Left renal cortex interstitium (tissue), 4 donors: ENCODE results near the gene CHAC1. TPM values are rescaled to one million over a fixed set of nuclear protein-coding genes. Genes with fewer than 3 reads are reported as not detected.
"Not testable (repeated sequence)": the region's sequence is repeated elsewhere in the genome, so short reads cannot be mapped to it uniquely, and the experiment has no call there.

Source experiments
- DNase-seq, 4 donors: peaks; one replicate each; pipeline ENCODE4 v3.0.0-alpha.2; 2013; ENCODE audit warnings: low read depth in 4 of 4, low spot score in 2 of 4, missing footprints in 1 of 4
- polyA plus RNA-seq, 4 donors: library from polyadenylated mRNA; unstranded; fragments of 120-200 nt; gene quantifications; one replicate each; pipeline ENCODE4 v1.2.1, GENCODE V29; 2013; ENCODE audit not compliant: insufficient read length in 4 of 4

Gene CHAC1
- polyA plus RNA-seq, 4 donors, result 3.1 to 4.9 (median 3.8) TPM

DNA sequence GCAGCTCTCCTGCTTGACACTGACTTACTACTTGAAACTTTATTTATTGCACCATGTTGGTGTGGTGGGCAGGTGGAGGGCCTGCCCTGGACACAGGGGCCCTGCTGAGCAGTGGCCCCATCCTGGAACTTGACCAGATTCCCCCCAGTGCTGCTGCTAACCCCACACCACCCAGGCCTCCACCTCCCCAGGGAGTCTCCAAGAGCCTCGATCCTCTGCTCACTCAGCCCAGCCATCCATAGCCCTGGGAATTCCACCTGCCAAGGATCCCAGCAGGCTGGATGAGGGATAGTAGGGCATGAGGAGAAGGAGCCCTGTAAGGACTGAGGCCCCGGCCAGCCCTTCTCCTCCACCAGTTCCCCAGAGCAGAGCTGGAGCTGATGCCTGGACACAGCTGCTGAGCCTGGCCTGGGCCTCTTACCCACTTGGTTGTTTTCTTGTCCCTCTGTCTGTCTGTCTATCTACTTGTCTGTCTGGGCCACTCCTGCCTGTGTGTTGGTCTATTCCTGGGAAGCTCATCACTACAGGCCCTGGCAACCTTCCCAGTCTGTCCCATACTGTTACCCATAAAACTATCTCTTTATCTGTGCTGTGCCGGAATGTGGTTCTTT lies 2.8 kb downstream of the CHAC1 start:
- no peak for DNase-seq

DNA sequence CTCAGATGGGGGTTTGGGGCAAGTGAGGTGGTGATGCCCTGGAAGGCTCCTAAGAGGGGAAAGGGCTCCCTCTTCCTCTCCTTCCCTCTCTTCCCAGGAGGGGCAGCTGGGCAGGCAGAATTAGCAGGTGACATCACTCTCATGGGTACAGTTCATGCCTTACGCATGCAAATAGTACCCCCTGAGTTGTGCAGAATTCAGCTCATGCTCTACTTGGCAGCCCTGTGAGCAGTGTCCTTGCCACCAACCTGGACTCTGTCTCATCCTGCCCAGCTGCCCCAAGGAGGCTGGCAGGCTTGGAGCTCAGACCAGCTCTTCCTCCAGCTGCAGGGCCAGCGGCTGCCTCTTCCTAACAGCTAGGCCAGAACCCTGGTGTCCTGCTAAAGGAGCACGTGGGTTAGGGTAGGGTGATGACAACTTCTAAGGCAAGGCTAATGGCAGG lies 3.3 kb downstream of the CHAC1 start:
- DNase-seq, result no peak

DNA sequence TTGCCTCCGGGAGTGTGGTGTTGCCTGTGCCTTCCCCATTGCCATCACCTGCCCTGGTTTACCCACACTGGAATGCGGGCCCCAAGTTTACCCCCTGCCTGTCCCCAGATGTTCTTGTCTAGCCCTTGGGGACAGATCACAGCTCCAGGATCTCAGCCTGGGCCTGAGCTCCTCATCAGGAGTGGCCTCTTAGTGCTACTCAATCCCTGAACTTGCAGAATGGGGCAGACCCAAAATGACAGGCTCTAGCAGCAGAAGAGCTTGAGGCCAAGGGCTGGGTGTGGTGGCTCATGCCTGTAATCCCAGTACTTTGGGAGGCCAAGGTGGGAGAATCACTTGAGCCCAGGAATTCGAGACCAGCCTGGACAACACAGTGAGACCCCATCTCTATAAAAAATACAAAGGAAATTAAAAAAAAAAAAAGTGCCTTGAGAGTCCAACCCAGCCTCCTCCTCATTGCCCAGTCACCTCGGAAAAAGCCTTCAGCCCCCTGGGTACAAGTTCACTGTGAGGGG lies 3.8 kb downstream of the CHAC1 start:
- no peak for DNase-seq

GRCh38 chr15:40957581-40958051 lies 4.3 kb downstream of the CHAC1 start:
- no peak for DNase-seq

DNA sequence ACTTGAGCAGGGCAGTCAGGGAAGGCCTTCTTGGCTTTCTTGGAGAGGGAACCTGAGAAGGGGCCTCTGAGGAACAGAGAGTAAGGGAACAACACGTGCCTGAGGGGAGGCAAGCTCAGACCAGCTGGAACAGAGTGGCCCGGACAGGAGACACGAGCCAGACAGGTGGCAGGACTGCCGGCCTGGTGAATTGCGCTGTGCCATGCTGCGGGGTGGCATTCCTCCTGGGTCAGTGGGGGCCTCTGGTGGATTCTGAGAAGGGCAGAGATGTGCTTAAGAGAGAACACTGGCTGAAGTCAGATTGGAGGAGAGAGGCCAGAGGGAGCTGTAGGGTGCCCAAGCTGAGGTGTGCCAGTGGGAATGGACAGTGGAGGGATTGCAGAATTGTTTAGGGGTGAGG lies 4.9 kb downstream of the CHAC1 start:
- DNase-seq, result no peak

GRCh38 chr15:40958723-40959122 lies 5.5 kb downstream of the CHAC1 start:
- no peak for DNase-seq

DNA sequence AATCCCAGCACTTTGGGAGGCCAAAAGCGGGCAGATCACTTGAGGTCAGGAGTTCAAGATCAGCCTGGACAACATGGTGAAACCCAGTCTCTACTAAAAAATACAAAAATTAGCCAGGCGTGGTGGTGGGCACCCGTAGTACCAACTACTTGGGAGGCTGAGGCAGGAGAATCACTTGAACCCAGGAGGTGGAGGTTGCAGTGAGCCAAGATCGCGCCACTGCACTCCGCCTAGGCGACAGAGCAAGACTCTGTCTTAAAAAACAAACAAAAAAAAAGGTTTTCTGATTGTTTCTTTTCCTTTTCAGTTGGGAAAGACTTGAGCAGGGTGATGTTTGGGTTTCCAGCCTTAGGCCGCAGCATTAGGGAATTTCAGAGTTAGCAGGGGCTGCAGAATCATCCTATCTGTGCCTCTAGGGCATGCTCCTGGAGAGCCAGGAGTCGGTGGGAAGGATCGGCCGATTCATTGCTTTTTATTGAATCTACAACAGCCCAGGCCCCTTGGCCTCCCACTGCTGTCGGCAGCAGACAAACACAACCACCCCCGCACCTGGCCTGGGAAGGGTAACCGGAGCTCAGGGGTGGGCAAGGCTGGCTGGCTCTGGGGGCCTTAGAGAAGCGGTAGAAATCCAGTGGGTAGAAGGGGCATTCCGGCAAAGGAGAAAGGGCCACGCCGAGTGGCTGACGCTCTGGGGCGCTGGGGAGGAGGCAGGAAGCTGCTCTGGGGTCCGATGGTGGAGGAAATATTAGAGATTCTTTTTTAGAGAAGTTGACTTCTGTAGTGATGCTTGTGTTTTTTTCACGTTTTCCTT lies 6.3 kb downstream of the CHAC1 start:
- peak in 1 of 4 donors; percentile 66 for DNase-seq

DNA sequence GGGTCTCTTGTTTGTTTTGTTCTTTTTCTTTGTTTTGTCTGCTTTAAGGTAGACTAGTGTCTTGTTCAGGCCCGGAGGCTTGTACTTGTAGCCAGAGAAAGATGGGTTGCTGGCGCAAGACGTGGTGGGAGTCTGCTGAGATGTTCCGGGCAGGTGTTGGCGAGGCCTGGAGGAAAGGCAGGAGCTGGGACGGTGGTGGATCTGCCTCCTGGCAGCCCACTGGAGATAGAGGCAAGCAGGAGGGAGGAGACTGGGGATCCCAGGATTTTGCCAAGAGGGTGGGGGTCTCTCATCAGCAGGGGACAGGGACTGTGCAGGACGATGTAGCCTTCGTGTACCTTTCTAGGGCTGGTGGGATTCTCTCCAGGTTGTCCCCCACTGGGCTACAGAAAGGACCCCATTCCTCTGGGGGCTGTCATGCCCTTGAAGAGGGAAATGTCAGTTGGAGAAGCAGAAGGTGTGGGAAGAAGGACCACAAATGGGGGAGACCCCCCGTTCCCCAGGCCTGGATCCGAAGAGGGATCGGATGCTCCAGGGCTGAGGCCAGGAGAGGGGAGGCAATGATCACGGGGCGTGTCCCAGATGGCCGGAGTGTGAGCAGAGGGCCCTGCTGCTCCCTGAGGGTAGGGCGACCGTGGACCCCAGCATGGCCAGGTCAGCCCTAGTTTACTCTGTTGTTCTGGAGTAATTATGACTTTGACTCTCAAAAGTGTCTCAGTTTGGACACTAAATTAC lies 7.0 kb downstream of the CHAC1 start:
- no peak for DNase-seq

GRCh38 chr15:40960925-40961324 lies 7.7 kb downstream of the CHAC1 start:
- no peak for DNase-seq

GRCh38 chr15:40961740-40962139 lies 8.5 kb downstream of the CHAC1 start:
- DNase-seq, result not testable (repeated sequence)

DNA sequence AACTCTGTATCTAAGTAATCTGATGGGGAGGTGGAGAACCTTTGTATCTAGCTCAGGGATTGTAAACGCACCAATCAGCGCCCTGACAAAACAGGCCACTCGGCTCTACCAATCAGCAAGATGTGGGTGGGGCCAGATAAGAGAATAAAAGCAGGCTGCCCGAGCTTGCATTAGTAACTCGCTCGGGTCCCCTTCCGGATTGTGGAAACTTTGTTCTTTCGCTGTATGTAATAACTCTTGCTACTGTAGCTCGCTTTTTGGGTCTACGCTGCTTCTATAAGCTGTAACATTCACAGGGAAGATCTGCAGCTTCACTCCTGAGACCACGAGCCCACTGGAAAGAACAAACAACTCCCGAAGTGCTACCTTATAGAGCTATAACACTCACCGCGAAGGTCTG lies 9.0 kb downstream of the CHAC1 start:
- not testable (repeated sequence) for DNase-seq

DNA sequence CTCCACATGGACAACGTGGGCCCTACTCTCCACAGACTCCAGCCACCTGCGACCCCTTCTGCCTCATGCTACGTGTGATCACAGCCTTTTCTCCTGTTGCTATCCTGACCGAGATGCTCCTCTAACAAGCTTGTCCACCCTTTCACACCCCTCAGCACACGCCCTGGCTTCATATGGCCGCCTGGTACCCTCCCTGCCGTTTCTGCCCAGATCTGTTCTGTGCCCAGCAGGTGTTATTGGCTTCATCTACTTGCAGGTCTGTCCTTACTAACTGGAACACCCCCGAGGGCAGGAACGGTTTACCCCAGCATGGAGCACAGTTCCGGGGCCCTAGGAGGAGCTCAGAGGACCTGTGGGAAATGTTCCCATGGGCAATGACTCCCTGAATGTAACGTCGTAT lies 9.9 kb downstream of the CHAC1 start:
- no peak for DNase-seq

GRCh38 chr15:40964006-40964405 lies 10.7 kb downstream of the CHAC1 start:
- DNase-seq, result no peak

DNA sequence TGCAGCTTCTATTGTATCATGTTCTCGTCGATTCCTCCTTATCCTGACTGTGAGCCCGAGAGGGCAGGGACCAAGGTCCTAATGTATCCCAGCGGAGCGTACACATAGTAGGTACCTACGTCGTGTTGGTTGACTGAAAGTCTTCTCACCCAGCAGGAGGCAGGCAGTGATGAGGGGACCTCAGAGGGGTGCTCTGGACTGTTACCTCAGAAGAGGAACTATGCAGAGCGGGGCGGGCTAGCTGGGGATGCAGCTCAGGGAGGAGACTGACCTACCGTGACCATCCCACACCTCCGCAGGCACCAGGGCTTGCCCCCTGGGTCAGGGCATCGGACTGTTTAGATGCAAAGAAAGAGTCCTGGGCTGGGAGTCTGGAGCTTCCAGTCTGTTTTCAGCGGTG lies 11.4 kb downstream of the CHAC1 start:
- no peak for DNase-seq

DNA sequence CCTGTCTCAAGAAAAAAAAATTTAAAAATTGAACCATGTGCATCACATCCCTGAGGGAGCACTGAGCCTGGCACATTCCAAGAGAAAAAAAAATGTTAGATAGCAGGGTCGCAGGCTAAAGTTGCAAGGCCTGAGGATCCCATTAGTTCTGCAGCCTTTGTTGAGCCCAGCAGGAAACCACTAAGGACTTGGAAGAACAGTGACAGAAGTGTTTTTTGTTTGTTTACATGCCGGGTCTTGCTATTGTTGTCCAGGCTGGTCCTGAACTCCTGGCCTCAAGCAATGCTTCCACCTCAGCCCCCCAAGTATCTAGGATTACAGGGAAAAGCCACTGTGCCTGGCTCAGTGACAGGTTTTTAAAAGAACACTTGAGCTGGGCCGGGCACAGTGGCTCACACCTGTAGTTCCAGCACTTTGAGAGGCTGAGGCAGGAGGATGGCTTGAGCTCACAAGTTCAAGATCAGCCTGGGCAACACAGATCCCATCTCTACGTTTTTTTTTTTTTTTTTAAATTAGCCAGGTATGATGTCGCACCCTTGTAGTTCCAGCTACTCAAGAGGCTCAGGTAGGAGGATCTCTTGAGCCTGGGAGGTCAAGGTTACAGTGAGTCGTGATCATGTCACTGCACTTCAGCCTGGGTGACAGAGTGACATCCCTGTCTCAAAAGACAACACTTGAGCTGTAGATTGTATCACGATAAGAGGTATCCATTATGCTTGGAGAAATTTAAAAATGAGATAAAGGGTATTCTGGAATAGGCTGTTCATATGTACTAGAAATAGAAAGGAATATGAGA lies 15.2 kb downstream of the CHAC1 start:
- no peak for DNase-seq

DNA sequence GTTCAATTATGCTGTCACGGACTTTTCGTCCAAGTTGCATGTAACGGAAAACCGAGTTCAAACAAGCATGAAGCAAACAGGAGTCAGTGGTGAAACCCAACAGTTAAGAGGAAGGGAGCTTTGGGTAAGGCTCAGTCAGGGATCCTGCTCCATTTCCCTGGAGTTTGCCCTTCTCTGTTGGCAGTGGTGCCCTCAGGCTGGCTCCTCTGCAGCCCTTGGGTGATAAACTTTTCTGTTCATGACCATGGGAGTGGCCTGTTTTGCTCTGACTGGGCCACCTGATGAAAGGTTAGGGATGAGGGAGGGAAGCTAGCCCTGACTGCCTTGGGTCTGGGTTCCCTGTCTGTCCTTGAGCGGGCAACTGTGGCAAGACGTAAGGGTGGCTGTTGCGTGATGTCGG lies 16.1 kb downstream of the CHAC1 start:
- DNase-seq, result no peak

DNA sequence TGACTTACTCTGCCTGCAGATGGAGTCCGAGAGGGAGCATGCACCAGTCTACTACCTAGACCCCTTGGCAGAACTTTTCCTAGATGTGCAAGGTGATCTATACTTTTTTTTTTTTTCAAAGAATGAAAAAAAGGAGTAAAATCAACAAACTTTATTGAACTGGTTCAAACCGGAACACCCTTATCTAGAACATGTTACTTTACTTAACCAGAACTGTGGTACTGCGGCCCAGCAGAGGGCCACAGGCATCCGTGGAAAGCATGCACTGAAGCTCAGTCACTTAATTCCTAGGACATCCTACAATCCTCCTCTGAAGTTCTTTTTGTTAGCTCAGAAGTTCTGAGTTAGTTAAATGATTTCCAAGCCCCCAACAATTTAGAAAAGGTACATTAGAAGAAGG lies 21.6 kb downstream of the CHAC1 start:
- no peak for DNase-seq

DNA sequence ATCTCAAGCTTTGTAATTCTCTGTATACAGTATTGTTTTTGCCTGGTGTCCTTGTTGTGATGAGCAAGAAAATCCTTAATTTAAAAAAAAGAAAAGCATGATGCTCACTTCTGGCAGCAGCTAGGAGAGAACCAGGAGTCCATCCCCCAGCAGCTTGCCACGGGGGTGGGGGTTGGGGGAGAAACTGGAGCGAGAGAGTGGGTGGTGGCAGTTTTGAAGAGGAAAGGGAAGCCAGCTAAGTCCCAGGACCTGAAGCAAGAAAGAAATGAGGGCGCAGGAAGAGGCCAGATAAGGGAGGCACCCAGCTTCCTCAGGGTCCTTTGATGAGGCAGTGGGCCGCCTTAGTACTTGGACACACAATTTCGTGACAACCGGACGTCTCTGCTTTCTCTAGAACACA lies 23.5 kb downstream of the CHAC1 start:
- DNase-seq, result no peak

GRCh38 chr15:40978141-40978540 lies 24.9 kb downstream of the CHAC1 start:
- DNase-seq, result no peak

DNA sequence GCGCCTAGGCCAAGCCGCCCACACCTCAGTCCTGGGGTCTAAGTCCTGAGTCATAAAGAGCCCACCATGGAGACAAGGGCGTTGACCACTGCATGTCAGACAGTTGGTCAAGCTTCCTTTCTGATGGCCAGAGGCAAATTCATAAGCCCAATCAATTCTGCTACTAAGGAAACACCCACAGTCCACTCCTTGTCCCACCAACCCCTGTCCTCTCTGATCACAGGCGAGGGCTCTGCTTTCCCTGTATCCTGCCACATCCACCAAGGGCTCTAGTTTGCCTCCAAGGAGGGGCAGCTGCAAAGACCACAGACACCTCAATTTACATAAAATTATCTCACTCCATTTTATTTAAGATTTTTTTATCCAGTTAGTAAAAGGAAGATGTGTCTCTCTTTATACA lies 25.3 kb downstream of the CHAC1 start:
- no peak for DNase-seq
